ENCODE results near the gene NPAS3. TPM values are rescaled to one million over a fixed set of nuclear protein-coding genes. Genes with fewer than 3 reads are reported as not detected.
A peak's percentile ranks its signal among the peaks of the same experiment; 100 is the strongest.

Gene NPAS3
- polyA plus RNA-seq, 4 donors, result 0.30 to 0.81 (median 0.62) TPM; not detected in 1

DNA sequence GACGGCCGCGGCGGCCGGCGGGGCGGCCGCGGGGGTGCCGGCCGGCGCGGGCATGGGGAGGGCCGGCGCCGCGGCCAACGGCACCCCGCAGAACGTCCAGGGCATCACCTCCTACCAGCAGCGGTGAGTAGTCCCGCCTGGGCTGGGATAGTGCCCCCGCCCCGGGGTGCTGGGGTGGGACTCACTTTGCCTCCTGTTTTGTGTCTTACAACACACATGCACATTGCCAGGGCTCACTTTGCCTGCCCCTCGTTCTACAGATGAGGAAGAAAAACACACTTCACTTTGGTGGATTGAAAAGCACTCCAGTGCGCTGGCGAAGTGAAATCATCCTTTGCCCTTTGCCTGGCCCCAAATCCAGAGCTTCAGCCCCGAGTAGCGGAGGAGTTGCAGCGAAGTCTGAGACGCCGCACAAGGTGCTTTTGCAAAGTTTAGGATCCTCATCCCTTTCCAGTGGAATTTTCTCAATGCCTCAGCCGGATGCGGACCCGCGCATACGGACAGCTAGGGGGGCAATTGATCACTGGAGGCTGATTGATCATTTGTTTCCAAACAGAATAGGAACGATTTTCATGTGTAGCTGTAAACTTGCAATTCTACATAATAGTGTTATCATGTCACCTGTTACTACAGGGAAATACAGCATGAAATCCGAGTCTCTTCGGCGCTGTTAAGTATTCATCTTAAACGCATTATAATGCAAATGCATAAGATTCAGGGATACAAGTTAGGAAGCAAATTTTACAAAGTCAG, 3.6 kb upstream of the NPAS3 start:
- Histone ChIP-seq H3K36me3 (ENCODE audit: control insufficient read depth in 3 of 3, insufficient read depth in 2 of 3, low read depth in 1 of 3, low read length in 3 of 3) (no peaks in the 10 kb centered on the region), H3K4me1 (ENCODE audit: control insufficient read depth in 3 of 3, insufficient read depth in 2 of 3, low read depth in 1 of 3, low read length in 2 of 3) (peaks cover 0 to 6% (median 0%) of the 10 kb centered on the region in 3 donors), H3K4me3 (ENCODE audit: low read depth in 1 of 3, low read length in 3 of 3) (peak overlapping the region; percentile 3 to 34 (median 32)), H3K27ac (ENCODE audit: low read depth in 1 of 3, low read length in 2 of 3) (no peak overlapping the region), H3K27me3 (ENCODE audit: control insufficient read depth in 3 of 3, insufficient read depth in 3 of 3, low read length in 3 of 3) (peaks cover 28 to 75% (median 30%) of the 10 kb centered on the region in 3 donors), H3K9me3 (ENCODE audit: control insufficient read depth in 2 of 2, insufficient read depth in 1 of 2, low read depth in 1 of 2, low read length in 1 of 2) (no peaks in the 10 kb centered on the region)
- DNase-seq (peak in 1 of 2 donors; percentile 14), FAIRE-seq (no peak)
- 4 to 5% (median 4%) methylated on average over 31 to 42 of the region's 42 CpGs for WGBS, 3 donors

DNA sequence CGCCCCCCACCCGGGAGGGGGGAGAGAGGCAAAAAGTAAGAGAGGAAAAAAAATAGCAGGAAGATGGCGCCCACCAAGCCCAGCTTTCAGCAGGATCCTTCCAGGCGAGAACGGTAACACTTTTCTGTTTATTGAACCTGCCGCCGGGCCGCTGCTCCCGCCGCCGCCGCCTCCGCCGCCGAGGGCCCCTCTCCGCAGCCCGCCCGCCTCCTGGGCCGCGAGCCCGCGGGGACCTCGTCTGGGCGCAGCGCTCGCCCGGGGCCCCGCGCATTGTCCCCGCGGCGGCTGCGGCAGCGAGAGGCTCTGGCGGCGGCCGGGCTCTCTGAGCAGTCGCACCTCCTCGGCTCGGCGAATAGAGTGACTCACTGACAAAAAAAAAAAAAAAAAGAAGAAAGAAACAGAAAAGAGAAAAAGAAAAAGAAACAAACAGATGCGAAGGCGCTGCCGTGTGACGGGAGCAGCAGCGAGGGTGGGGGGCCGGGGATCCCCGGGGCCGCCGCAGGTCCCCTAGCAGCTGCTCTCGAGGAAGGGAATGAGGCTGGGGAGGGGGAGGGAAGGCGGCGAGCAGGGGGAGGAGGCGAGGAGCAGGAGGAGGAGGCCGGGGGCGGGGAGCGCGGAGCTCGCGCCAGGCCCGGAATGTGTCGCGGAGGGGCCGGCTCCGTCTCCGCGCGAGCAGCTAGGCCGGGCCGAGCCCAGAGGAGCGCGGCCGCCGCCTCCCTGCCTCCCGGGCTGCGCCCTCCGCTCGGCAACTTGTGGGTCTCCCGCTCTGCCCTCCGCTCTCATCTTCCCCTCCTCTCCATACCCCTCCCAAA, 781 bp downstream of the NPAS3 start:
- 1% methylated on average over 50 to 80 of the region's 80 CpGs for WGBS, 3 donors
- Histone ChIP-seq H3K27ac (ENCODE audit: low read depth in 1 of 3, low read length in 2 of 3) (peak overlapping the region in 2 of 3 donors; percentile 63 to 92), H3K9me3 (ENCODE audit: control insufficient read depth in 2 of 2, insufficient read depth in 1 of 2, low read depth in 1 of 2, low read length in 1 of 2) (no peaks in the 10 kb centered on the region), H3K27me3 (ENCODE audit: control insufficient read depth in 3 of 3, insufficient read depth in 3 of 3, low read length in 3 of 3) (peaks cover 13 to 45% (median 13%) of the 10 kb centered on the region in 3 donors), H3K4me3 (ENCODE audit: low read depth in 1 of 3, low read length in 3 of 3) (peak overlapping the region; percentile 50 to 74 (median 50)), H3K4me1 (ENCODE audit: control insufficient read depth in 3 of 3, insufficient read depth in 2 of 3, low read depth in 1 of 3, low read length in 2 of 3) (peaks cover 0 to 2% (median 0%) of the 10 kb centered on the region in 3 donors), H3K36me3 (ENCODE audit: control insufficient read depth in 3 of 3, insufficient read depth in 2 of 3, low read depth in 1 of 3, low read length in 3 of 3) (no peaks in the 10 kb centered on the region)
- FAIRE-seq (no peak), DNase-seq (peak; percentile 5 to 68)

DNA sequence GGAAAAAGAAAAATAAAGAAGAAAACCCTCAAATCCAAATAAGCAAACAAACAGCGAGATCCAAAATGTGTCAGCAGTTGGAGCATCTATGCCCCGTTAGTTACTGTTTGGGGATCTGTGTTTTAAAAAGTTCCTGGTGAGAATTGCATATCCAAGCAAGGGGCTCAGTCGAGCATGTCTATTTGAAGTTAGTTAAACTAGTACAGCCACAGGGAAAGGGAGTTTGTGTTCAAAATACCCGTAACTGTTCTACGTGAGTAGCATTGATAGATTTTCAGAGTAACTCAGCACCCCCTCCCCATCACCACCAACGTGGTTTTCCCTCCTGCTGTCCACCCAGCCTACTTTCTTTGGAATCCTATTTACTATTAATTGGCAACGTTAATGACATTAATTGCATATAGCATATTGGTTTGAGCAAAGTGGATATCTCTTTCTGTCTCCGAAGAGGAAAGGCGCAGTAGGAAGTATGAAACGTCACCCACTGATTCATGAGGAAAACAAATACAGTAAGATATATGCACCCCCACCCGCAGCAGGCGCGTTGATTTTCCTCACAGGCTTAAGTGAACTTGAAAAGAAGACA, 1.5 kb downstream of the NPAS3 start:
- WGBS, 3 donors, result 13 to 21% (median 20%) methylated on average over 13 of the region's 13 CpGs
- Histone ChIP-seq H3K36me3 (ENCODE audit: control insufficient read depth in 3 of 3, insufficient read depth in 2 of 3, low read depth in 1 of 3, low read length in 3 of 3) (no peaks in the 10 kb centered on the region), H3K4me1 (ENCODE audit: control insufficient read depth in 3 of 3, insufficient read depth in 2 of 3, low read depth in 1 of 3, low read length in 2 of 3) (no peaks in the 10 kb centered on the region), H3K27ac (ENCODE audit: low read depth in 1 of 3, low read length in 2 of 3) (peak overlapping the region; percentile 11 to 92 (median 63)), H3K27me3 (ENCODE audit: control insufficient read depth in 3 of 3, insufficient read depth in 3 of 3, low read length in 3 of 3) (peaks cover 6 to 41% (median 13%) of the 10 kb centered on the region in 3 donors), H3K4me3 (ENCODE audit: low read depth in 1 of 3, low read length in 3 of 3) (peak overlapping the region in 2 of 3 donors; percentile 50 to 74), H3K9me3 (ENCODE audit: control insufficient read depth in 2 of 2, insufficient read depth in 1 of 2, low read depth in 1 of 2, low read length in 1 of 2) (no peaks in the 10 kb centered on the region)
- DNase-seq (peak in 1 of 2 donors; percentile 17), FAIRE-seq (no peak)

DNA sequence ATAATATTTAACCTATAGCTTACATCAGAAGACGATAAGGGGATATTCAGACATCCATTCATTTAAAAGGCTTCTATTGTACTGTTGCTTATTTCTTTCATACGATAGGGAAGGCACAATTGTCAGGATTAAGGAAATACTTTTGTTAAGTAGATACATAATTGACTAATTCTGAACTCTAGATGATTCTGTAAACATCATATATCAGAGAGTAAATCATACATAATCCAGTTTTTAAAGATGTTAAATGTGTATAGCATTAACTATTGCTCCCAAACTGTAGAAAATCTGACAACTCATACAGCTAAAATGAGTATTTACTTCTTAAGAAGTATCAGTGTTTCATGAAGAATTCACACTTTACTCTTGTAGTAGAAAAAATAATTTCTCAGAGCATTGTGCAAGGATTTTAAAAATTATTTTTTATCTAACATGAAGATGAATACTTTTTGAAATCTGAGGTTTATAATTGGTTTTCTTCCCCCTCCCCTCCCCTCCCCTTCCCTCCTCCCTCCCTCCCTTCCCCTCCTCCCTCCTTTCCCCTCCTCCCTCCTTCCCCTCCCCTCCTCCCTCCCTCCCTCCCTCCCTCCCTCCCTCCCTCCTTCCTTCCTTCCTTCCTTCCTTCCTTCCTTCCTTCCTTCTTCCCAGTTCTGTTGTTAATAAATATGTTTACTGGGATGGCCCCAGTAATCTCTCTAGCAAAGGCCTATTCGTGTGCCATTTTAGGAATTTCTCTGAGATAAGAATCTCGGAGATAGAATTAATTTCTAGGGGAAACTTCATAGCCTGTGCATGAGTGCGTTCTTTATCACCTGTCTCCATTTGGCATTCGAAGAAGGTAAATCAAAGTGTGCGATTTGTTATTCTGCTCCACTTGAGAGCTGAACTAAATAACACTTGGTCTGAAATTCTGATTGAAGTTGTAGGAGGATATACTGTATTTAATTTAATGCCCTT, 2.3 kb downstream of the NPAS3 start:
- Histone ChIP-seq H3K4me1 (ENCODE audit: control insufficient read depth in 3 of 3, insufficient read depth in 2 of 3, low read depth in 1 of 3, low read length in 2 of 3) (no peaks in the 10 kb centered on the region), H3K27ac (ENCODE audit: low read depth in 1 of 3, low read length in 2 of 3) (no peak overlapping the region), H3K36me3 (ENCODE audit: control insufficient read depth in 3 of 3, insufficient read depth in 2 of 3, low read depth in 1 of 3, low read length in 3 of 3) (no peaks in the 10 kb centered on the region), H3K27me3 (ENCODE audit: control insufficient read depth in 3 of 3, insufficient read depth in 3 of 3, low read length in 3 of 3) (peaks cover 5 to 35% (median 13%) of the 10 kb centered on the region in 3 donors), H3K4me3 (ENCODE audit: low read depth in 1 of 3, low read length in 3 of 3) (no peak overlapping the region), H3K9me3 (ENCODE audit: control insufficient read depth in 2 of 2, insufficient read depth in 1 of 2, low read depth in 1 of 2, low read length in 1 of 2) (no peaks in the 10 kb centered on the region)
- no peak for DNase-seq
- no peak for FAIRE-seq
- WGBS, 3 donors, result 56 to 72% (median 67%) methylated on average over 7 of the region's 7 CpGs

DNA sequence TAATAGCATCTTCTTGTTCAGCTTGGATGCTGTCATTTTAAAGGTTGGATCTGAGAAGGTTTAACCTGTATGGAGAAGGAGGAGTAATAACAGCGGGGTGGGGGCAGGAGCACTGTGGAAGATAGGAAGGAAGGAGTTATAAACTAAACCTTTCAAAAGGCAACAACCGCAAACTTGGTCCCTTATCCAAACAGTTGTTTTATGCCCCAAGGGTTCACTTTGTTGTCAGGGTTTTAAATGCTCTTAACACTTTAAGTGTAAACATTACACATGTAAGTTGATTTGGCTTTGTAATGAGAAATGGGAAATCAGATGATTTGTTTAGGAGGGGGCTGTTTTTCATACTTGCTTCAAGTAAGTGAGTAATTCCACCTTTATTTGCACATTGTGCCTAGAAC, 3.0 kb downstream of the NPAS3 start:
- FAIRE-seq, result no peak
- no peaks in the 10 kb centered on the region for H3K4me1 ChIP-seq (ENCODE audit: control insufficient read depth in 3 of 3, insufficient read depth in 2 of 3, low read depth in 1 of 3, low read length in 2 of 3)
- H3K27ac ChIP-seq (ENCODE audit: low read depth in 1 of 3, low read length in 2 of 3), result no peak overlapping the region
- H3K4me3 ChIP-seq (ENCODE audit: low read depth in 1 of 3, low read length in 3 of 3), result no peak overlapping the region
- peaks cover 5 to 29% (median 13%) of the 10 kb centered on the region in 3 donors for H3K27me3 ChIP-seq (ENCODE audit: control insufficient read depth in 3 of 3, insufficient read depth in 3 of 3, low read length in 3 of 3)
- no peak for DNase-seq
- no peaks in the 10 kb centered on the region for H3K9me3 ChIP-seq (ENCODE audit: control insufficient read depth in 2 of 2, insufficient read depth in 1 of 2, low read depth in 1 of 2, low read length in 1 of 2)
- no peaks in the 10 kb centered on the region for H3K36me3 ChIP-seq (ENCODE audit: control insufficient read depth in 3 of 3, insufficient read depth in 2 of 3, low read depth in 1 of 3, low read length in 3 of 3)
- 49 to 78% (median 59%) methylated on average over 2 of the region's 2 CpGs for WGBS, 3 donors

DNA sequence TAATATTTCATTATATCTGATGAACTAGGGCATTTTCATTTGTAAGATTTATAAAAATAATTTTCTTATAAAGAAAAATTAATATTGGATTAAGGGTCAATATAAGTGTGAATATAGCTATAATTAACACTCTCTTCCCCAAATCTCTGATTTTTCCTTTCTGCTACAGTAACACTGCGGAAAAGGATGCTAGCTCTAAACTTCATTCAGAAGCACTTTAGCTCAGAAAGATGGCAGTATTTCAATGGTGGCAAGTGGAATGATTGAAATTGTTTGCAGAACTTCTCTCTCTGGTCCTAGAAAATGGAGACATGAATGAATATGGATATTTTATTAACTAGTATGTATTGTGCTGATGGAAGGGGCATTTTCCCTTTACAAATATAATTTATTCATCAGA, 8.4 kb downstream of the NPAS3 start:
- H3K9me3 ChIP-seq (ENCODE audit: control insufficient read depth in 2 of 2, insufficient read depth in 1 of 2, low read depth in 1 of 2, low read length in 1 of 2), result no peaks in the 10 kb centered on the region
- no peaks in the 10 kb centered on the region for H3K36me3 ChIP-seq (ENCODE audit: control insufficient read depth in 3 of 3, insufficient read depth in 2 of 3, low read depth in 1 of 3, low read length in 3 of 3)
- H3K4me1 ChIP-seq (ENCODE audit: control insufficient read depth in 3 of 3, insufficient read depth in 2 of 3, low read depth in 1 of 3, low read length in 2 of 3), result no peaks in the 10 kb centered on the region
- H3K27ac ChIP-seq (ENCODE audit: low read depth in 1 of 3, low read length in 2 of 3), result no peak overlapping the region
- no peak for FAIRE-seq
- H3K4me3 ChIP-seq (ENCODE audit: low read depth in 1 of 3, low read length in 3 of 3), result no peak overlapping the region
- H3K27me3 ChIP-seq (ENCODE audit: control insufficient read depth in 3 of 3, insufficient read depth in 3 of 3, low read length in 3 of 3), result no peaks in the 10 kb centered on the region
- no peak for DNase-seq
- whole genome bisulfite sequencing, 3 donors, result 95 to 96% (median 96%) methylated on average over 1 of the region's 1 CpG

DNA sequence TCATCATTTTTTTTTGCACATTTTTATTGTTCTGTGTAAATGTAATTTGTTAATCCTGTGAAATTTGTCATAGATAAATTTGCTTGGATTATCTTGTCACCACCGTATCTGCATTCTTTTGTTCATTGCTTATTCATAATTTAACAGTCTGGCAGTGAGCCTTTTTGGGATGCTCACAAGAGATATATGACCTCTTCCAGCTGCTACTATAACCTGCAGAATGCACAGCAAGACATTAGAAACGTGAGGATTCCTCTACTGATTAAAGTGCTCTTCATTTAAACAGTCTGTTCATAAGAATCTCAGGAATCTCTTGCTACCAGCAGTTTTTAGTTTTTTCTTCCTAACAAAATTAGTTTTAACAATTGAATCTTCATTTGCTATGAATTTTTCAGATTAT, 9.1 kb downstream of the NPAS3 start:
- no peak for DNase-seq
- no peaks in the 10 kb centered on the region for H3K4me1 ChIP-seq (ENCODE audit: control insufficient read depth in 3 of 3, insufficient read depth in 2 of 3, low read depth in 1 of 3, low read length in 2 of 3)
- no peak overlapping the region for H3K4me3 ChIP-seq (ENCODE audit: low read depth in 1 of 3, low read length in 3 of 3)
- no peaks in the 10 kb centered on the region for H3K9me3 ChIP-seq (ENCODE audit: control insufficient read depth in 2 of 2, insufficient read depth in 1 of 2, low read depth in 1 of 2, low read length in 1 of 2)
- 29 to 47% (median 33%) methylated on average over 2 of the region's 2 CpGs for WGBS, 3 donors
- H3K27me3 ChIP-seq (ENCODE audit: control insufficient read depth in 3 of 3, insufficient read depth in 3 of 3, low read length in 3 of 3), result no peaks in the 10 kb centered on the region
- H3K27ac ChIP-seq (ENCODE audit: low read depth in 1 of 3, low read length in 2 of 3), result no peak overlapping the region
- FAIRE-seq, result no peak
- no peaks in the 10 kb centered on the region for H3K36me3 ChIP-seq (ENCODE audit: control insufficient read depth in 3 of 3, insufficient read depth in 2 of 3, low read depth in 1 of 3, low read length in 3 of 3)
